A549 (cell line): ENCODE data around the gene FHL2. TPM values are rescaled to one million over a fixed set of nuclear protein-coding genes. Genes with fewer than 3 reads are reported as not detected.
"Not testable (repeated sequence)": the region's sequence is repeated elsewhere in the genome, so short reads cannot be mapped to it uniquely, and the experiment has no call there.

Experiments
- ATAC-seq, 2 experiments: fragments of 200-7000 bp in 1 of 2; fragments of >200 bp in 1 of 2; cut with Nextera tagmentation in 1 of 2; cut with Tn5 transposase in 1 of 2; 3 replicates each; pipeline versions ENCODE4 v1.8.0 to v1.9.1; 2018 to 2020; ENCODE audit warnings: mild to moderate bottlenecking in 1 of 2, moderate library complexity in 1 of 2
- CTCF ChIA-PET: fragments of 300-600 bp; sonication (Branson Sonifier 250); formaldehyde crosslinking; extraction: SDS; loops from one replicate; lab custom pipeline; 2021; ENCODE audit warnings: antibody characterized with exemption, inconsistent platforms; lab: Yijun Ruan, JAX
- POLR2A ChIA-PET: fragments of 350-600 bp; formaldehyde crosslinking; extraction: SDS; loops from one replicate; lab custom pipeline; 2021; ENCODE audit warnings: antibody characterized with exemption, inconsistent platforms; lab: Yijun Ruan, JAX
- DNase-seq, 2 experiments: peaks; one replicate each; pipeline versions ENCODE4 v3.0.0 to v3.0.0-alpha.2; 2011 to 2016; ENCODE audit warnings: low read depth in 1 of 2, low spot score in 1 of 2
- FAIRE-seq: peaks from 2 replicates; lab custom pipeline; 2011; peaks lifted over from hg19 to GRCh38; lab: Jason Lieb, UNC
- H3K27ac ChIP-seq, 2 experiments: fragments of >200 bp; sonication (Bioruptor Twin); formaldehyde crosslinking; 3 replicates each; pipeline ENCODE4 v1.5.1; 2016 to 2017
- H3K4me1 ChIP-seq: fragments of >200 bp; sonication (Bioruptor Twin); formaldehyde crosslinking; 3 replicates; pipeline ENCODE4 v1.6.1; 2016
- H3K4me2 ChIP-seq: fragments of >200 bp; sonication (Bioruptor Twin); formaldehyde crosslinking; 3 replicates; pipeline ENCODE4 v1.6.1; 2016
- H3K4me3 ChIP-seq: fragments of >200 bp; sonication (Bioruptor Twin); formaldehyde crosslinking; 3 replicates; pipeline ENCODE4 v1.5.1; 2016
- H3K9me3 ChIP-seq: fragments of >200 bp; sonication (Bioruptor Twin); formaldehyde crosslinking; 3 replicates; pipeline ENCODE4 v1.6.1; 2016
- ATOH8 ChIP-seq: fragments of 250-450 bp; sonication (Bioruptor Pico); IDR thresholded peaks from 2 replicates; pipeline ENCODE4 v1.5.0; 2020; ENCODE audit warnings: low read depth, mild to moderate bottlenecking, moderate library complexity
- CBX2 ChIP-seq: fragments of 200-600 bp; sonication (generic); IDR thresholded peaks from 2 replicates; pipeline ENCODE4 v1.6.1; 2016; ENCODE audit warnings: low read depth, mild to moderate bottlenecking, borderline replicate concordance
- CEBPB ChIP-seq, 2 experiments: fragments of >200 bp in 1 of 2; sonication (Bioruptor Twin) in 1 of 2; formaldehyde crosslinking in 1 of 2; IDR thresholded peaks; 2 replicates each; pipeline ENCODE4 v1.6.1; 2012 to 2016
- CHD2 ChIP-seq: fragments of 150-350 bp; IDR thresholded peaks from 2 replicates; pipeline ENCODE4 v1.6.1; 2014; ENCODE audit warnings: low read length; ENCODE audit not compliant: partially characterized antibody
- CHD4 ChIP-seq: fragments of 200-600 bp; sonication (generic); IDR thresholded peaks from 2 replicates; pipeline ENCODE4 v1.6.1; 2016; ENCODE audit warnings: antibody characterized with exemption, mild to moderate bottlenecking, borderline replicate concordance
- ELK1 ChIP-seq: fragments of 150-350 bp; IDR thresholded peaks from 2 replicates; pipeline ENCODE4 v1.6.1; 2014; ENCODE audit warnings: low read depth, mild to moderate bottlenecking, low read length
- FOSB ChIP-seq: fragments of 250-450 bp; sonication (Bioruptor Pico); IDR thresholded peaks from 2 replicates; pipeline ENCODE4 v1.5.0; 2020; ENCODE audit warnings: mild to moderate bottlenecking, moderate library complexity
- HDAC2 ChIP-seq: fragments of 200-600 bp; sonication (generic); IDR thresholded peaks from 2 replicates; pipeline ENCODE4 v1.6.1; 2016
- HOXB13 ChIP-seq: fragments of 250-450 bp; sonication (Bioruptor Pico); IDR thresholded peaks from 2 replicates; pipeline ENCODE4 v1.5.0; 2020; ENCODE audit warnings: low read depth, mild to moderate bottlenecking, moderate library complexity
- KDM1A ChIP-seq: fragments of 200-600 bp; sonication (generic); IDR thresholded peaks from 2 replicates; pipeline ENCODE4 v1.6.1; 2016; ENCODE audit warnings: low read depth, mild to moderate bottlenecking
- MAFK ChIP-seq: fragments of 450-650 bp; IDR thresholded peaks from 2 replicates; pipeline ENCODE4 v1.6.1; 2014; ENCODE audit not compliant: partially characterized antibody
- MAZ ChIP-seq: fragments of 150-350 bp; IDR thresholded peaks from 2 replicates; pipeline ENCODE4 v1.6.1; 2014; ENCODE audit warnings: antibody characterized with exemption, low read depth, low read length, borderline replicate concordance
- RCOR1 ChIP-seq: fragments of 150-350 bp; IDR thresholded peaks from 2 replicates; pipeline ENCODE4 v1.6.1; 2014; ENCODE audit warnings: antibody characterized with exemption, low read length, low read depth
- REST ChIP-seq: fragments of 200-600 bp; sonication (generic); IDR thresholded peaks from 2 replicates; pipeline ENCODE4 v1.6.1; 2016; ENCODE audit warnings: antibody characterized with exemption, mild to moderate bottlenecking, moderate library complexity
- SMC3 ChIP-seq: fragments of >200 bp; sonication (Bioruptor Twin); formaldehyde crosslinking; IDR thresholded peaks from 3 replicates; pipeline ENCODE4 v1.6.1; 2018; ENCODE audit warnings: inconsistent platforms
- SREBF2 ChIP-seq: fragments of 450-650 bp; IDR thresholded peaks from 2 replicates; pipeline ENCODE4 v1.6.1; 2014; ENCODE audit warnings: mild to moderate bottlenecking, moderate library complexity
- TFCP2L1 ChIP-seq: fragments of 250-450 bp; sonication (Bioruptor Pico); IDR thresholded peaks from 2 replicates; pipeline ENCODE4 v1.5.0; 2021; ENCODE audit warnings: mild to moderate bottlenecking
- ZC3H11A ChIP-seq: fragments of 450-650 bp; IDR thresholded peaks from 2 replicates; pipeline ENCODE4 v1.6.1; 2014; ENCODE audit warnings: antibody characterized with exemption, mild to moderate bottlenecking
- ZSCAN20 ChIP-seq: fragments of 250-450 bp; sonication (Bioruptor Pico); IDR thresholded peaks from 2 replicates; pipeline ENCODE4 v1.8.0; 2022; ENCODE audit warnings: mild to moderate bottlenecking, moderate library complexity
- WGBS: methylation state at CpG from one replicate; pipeline ENCODE4 v1.1.6; 2017; ENCODE audit errors: missing lambda C conversion rate; 5-methylcytosine and 5-hydroxymethylcytosine counted together
- polyA plus RNA-seq, 4 experiments: library from polyadenylated mRNA; depleted of rRNA in 3 of 4; stranded (reverse); fragments of >200 nt; fragmentation: RNase III in 1 of 4; extraction: RNeasy Plus Mini Kit Qiagen cat#74134 plus additional on column Dnase treatment in 1 of 4; gene quantifications; 2 replicates in 3 of 4; 3 replicates in 1 of 4; pipeline ENCODE4 v1.2.3, GENCODE V29; 2011 to 2017

The FHL2 gene
- polyA plus RNA-seq, 2 of the 4 experiments (the other 2 are of a cell fraction) = 57.9 to 85.9 TPM

GRCh38 chr2:105425936-105426625, 27.2 kb upstream of the FHL2 start:
- H3K27ac ChIP-seq = no peak overlapping the region
- CTCF ChIA-PET = no interaction called here
- no peak for FAIRE-seq
- ATAC-seq = no peak
- H3K4me3 ChIP-seq = no peak overlapping the region
- H3K4me2 ChIP-seq = no peak overlapping the region
- TF ChIP-seq ELK1 (no peak), CHD2 (no peak), RCOR1 (no peak), HDAC2 (no peak)
- TF ChIP-seq, all 56 proteins: peak for 0
- WGBS = 65% methylated on average over 6 of the region's 6 CpGs
- Histone ChIP-seq H3K4me1 (no peaks in the 10 kb centered on the region), H3K9me3 (no peaks in the 10 kb centered on the region; the same call in 2 of the 3 replicates)
- POLR2A ChIA-PET = no interaction called here
- no peak for DNase-seq

- H3K27ac ChIP-seq, FAIRE-seq, H3K4me1 ChIP-seq, CTCF ChIA-PET, ATAC-seq, H3K9me3 ChIP-seq, POLR2A ChIA-PET, H3K4me3 ChIP-seq, DNase-seq, H3K4me2 ChIP-seq: not testable (repeated sequence)
- 56% methylated on average over 3 of the region's 3 CpGs for WGBS
Measured at GRCh38 chr2:105424836-105425235, 26.0 kb upstream of the FHL2 start.

GRCh38 chr2:105422801-105423200, 23.9 kb upstream of the FHL2 start:
- Histone ChIP-seq H3K27ac (no peak overlapping the region), H3K4me1 (peaks cover 1% of the 10 kb centered on the region; the same call in 2 of the 3 replicates), H3K9me3 (peaks cover 15% of the 10 kb centered on the region), H3K4me2 (no peak overlapping the region), H3K4me3 (no peak overlapping the region)
- FAIRE-seq (no peak), ATAC-seq (no peak), DNase-seq (no peak)
- ChIA-PET POLR2A (no interaction called here), CTCF (interaction anchor here (0.7 to 1.3 kb wide), 5 partner anchors 9 to 96 kb away, joined by 3 to 4 read pairs (median 3); no protein-coding TSS in a partner anchor)
- TF ChIP-seq KDM1A (no peak), ZSCAN20 (CRISPR knock-in tag) (no peak), TFCP2L1 (no peak), MAZ (no peak), CEBPB (IDR thresholded peaks at IDR 0.05) (no peak), MAFK (no peak), CHD4 (no peak), ELK1 (no peak), FOSB (CRISPR knock-in tag) (no peak), HOXB13 (no peak), SREBF2 (no peak), REST (no peak), ATOH8 (CRISPR knock-in tag) (no peak), SMC3 (no peak), CBX2 (no peak), ZC3H11A (no peak)
- 50% methylated on average over 5 of the region's 5 CpGs for WGBS
